ENCODE measurements around the gene CFL1.
"Not testable (repeated sequence)": the region's sequence is repeated elsewhere in the genome, so short reads cannot be mapped to it uniquely, and the experiment has no call there.

Gene CFL1

DNA sequence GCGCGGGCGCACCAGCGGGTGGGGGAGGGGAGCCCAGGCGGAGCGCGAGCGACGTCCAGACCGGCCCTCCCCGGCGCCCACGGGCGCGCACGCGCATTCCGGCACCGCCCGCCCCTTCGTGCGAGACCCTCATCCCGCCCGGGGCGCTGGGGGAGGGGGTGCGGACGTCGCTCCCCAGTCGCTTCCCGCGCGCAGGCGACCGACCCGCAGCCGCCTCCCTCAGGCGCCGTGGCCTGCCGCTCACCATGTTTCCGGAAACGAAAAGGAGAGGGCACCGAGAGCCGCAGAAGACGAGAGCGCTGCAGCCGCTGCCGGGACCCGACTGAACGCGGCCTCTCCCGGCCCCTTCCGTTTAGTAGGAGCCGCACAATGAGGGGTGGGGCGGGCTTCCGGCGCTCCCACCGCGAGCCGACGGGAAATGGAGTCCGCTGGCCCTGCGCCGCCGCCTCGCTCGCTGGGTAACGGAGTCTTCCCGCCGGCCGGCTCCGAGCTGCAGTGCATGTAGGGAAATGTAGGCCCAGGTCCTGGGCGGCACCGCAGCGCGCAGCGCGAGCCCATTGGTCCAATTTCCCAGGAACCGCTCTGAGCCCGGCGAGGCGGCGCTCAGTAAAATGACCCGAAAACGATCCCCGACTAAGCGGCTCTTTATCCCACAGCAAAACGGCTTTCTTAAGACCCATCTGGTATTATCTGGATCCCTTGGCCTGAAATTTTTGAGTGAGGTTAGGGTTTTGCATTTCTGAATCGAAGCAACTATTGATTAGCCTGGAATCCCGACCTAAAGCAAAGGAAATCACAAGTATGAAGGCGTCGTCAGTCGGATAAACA, at the start of gene CFL1:
TSS of gene CFL1 (minus strand) at position 328 of the 828 bp plus-strand sequence. CDS start at position 247, 81 bp downstream.
- peak; percentile 99 for DNase-seq (ENCODE audit: low read depth)

DNA sequence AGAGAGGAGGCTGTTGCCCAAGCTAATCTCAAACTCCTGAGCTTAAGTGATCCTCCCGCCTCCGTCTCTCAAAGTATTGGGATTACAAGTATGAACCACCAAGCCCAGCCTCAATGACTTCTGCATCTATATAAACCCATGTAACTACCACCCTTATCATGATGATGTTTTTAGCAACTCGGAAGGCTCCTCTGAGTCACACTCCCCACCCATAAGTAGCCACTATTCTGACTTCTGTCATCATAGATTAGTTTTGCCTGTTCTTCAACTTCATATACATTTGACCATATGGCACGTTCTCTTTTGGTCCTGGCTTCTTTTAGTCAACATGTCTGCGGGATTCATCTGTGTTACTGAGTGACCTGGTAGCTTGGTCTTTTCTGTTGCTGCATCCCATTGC, 48.6 kb upstream of the CFL1 start:
- DNase-seq (ENCODE audit: low read depth) = peak; percentile 48

DNA sequence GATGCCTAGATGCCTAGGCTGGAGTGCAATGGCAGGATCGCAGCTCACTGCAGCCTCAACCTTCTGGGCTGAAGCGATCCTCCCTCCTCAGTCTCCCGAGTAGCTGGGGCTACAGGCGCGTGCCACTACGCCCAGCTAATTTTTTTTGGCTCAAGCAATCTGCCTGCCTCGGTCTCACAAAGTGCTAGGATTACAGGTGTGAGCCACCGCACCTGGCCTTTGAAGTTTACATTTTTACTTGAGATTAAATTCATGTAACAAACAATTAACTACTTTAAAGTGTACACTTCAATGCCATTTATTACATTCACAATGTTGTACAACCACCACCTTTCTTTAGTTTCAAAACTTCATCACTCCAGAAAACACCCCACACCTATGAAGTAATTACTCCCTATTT, 45.7 kb upstream of the CFL1 start:
- DNase-seq (ENCODE audit: low read depth) = no peak

DNA sequence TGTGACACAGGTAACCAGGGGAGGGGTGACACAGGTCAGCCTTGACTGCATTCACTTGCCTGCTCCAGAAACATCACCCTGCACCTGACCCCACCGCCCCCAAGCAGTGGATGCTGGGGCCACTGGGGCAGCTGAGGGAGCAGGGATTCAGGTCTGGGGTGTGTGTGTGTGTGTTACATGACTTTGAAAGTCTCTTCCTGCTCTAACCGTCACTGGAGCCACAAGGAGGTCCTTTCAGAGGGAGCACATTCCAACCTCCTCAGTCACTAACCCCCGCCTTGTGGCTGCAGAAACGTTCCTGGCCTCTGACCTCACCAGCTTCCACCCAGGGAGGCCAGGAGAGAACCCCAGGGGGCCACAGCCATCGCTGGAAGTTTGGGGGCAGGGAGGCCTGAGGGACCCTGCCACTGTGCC, 45.1 kb upstream of the CFL1 start:
- DNase-seq (ENCODE audit: low read depth) = peak; percentile 97

DNA sequence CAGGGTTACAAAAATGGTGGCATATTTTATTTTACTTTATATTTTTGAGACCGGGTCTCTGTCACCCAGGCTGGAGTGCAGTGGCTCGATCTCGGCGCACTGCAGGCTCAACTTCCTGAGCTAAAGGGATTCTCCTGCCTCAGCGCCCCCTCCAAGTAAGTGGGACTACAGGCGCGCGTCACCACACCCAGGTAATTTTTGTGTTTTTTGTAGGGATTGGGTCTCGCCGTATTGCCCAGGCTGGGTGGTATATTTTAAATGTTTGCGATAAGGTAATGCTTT, 42.9 kb upstream of the CFL1 start:
- DNase-seq (ENCODE audit: low read depth) = no peak

DNA sequence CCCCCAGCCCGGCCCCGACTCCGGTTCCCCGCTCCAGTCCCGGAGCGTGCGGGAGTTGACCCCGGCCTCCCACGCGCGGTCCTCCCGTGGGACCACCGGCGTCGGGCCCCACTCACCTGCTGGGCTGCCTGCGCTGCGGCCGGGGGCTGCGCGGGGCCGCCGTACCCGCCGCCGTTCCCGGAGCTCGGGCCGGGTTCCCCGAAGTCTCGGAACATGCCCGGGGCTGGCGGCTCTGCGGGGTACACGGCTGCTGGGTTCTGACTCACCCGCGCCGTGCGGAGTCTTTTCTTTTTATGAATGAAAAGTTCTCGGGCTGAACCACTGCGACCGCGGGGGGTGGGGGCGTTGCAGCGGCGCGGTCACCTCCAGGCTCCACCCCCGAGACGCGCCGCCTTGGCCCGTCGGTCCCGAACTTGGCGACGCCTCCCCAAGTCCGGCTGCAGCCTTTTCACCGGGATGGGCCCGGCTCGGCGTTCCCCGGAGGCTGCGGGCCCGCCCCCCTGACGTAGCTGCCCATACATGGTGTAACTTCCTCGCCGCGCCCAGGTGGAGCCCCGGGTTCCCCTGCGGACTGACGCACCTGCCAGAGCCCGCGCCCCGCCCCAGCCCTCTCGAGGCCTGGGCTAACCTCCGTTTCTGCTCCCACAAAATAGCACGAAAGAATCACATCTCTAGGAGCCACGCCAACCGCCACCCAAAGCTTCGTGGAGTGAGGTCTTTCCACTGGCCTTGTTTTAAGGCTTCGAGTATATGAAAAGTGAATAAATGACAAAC, 42.3 kb upstream of the CFL1 start, which contains the start of gene FOSL1:
TSS of gene FOSL1 (minus strand) at position 264 of the 774 bp plus-strand sequence. CDS start at position 215, 49 bp downstream.
- peak; percentile 95 for DNase-seq (ENCODE audit: low read depth)

DNA sequence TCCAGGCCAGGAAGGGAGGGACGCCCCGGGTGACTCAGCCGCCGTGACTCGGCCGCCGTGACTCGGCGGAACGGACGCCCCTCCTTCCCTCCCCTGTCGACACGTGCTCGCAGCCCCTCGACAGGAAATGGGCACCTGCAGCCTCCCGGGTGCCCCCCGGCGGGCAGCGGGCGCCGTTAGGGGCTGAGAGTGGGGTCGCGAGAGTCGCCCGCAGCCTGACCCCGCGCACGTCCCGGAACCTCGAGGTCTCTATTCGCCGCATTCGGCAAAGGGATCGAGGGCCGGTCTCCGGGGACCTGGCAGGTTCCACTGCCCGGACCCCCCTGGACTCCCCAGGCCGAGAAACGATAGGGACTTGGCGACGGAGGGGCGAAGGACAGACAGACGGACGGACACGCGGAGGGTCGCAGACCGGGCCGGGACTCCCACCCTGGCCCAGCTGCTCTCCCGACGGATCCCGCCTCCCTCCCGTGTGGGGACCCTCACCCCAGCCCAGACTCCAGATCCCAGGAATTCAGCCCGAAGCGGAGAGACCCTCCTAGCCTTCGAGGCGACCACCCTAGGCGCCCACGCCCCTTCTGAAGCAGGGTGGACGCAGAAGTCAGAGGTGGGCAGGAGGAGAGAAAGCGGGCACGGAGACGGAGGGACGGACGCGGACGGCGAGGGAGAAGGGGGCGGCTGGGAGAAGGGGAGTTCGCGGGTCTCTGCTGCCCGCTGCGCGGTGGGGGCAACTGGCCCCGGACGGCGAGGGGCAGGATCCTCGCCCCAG, 41.6 kb upstream of the CFL1 start:
- peak; percentile 87 for DNase-seq (ENCODE audit: low read depth)

DNA sequence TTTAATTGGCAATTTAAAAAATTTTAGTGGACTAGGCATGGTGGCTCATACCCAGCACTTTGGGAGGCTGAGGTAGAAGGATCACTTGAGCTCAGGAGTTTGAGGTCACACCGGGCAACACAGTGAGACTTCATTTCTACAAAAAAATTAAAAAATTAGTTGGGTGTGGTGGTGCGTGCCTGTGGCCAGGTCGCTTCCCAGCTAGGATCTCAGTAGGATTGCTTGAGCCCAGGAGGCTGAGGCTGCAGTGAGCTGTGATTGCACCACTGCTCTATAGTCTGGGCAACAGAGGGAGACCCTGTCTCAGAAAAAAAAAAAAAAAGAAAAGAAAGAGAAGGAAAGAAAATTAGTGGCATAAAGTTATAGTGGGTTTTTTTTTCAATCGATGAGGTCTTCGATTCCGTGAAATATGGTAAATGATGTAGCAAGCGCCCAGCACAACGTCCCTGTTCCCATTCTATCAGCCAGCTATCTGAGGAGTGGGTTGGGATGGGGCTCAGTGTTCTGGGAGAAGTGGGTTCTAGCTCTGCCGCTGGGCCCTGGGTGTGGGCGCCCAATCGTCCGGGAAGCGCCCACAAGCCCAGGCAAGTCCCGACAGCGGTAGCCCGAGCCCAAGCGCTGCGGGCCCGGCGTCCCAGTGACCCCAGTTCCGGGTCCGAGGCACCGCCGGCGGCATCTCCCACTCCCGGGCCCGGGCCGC, 40.8 kb upstream of the CFL1 start:
- DNase-seq (ENCODE audit: low read depth) = peak; percentile 54

DNA sequence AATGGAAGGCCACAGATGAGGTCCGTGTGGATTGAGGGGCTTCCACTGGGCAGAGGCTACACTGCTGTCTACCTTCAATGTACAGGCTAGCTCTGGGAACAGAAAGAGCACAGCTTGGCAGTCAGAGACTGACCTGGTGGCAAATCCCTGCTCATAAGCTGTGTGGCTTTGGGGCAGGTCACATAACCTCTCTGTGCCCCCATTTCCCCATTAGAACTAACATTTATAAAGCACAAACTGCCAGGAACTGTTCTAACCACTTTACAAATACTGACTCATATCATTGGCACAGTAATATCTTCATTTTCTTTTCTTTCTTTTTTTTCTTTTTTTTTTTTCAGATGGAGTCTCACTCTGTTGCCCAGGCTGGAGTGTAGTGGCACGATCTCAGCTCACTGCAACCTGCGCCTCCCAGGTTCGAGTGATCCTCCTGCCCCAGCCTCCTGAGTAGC, 39.1 kb upstream of the CFL1 start:
- DNase-seq (ENCODE audit: low read depth) = no peak

DNA sequence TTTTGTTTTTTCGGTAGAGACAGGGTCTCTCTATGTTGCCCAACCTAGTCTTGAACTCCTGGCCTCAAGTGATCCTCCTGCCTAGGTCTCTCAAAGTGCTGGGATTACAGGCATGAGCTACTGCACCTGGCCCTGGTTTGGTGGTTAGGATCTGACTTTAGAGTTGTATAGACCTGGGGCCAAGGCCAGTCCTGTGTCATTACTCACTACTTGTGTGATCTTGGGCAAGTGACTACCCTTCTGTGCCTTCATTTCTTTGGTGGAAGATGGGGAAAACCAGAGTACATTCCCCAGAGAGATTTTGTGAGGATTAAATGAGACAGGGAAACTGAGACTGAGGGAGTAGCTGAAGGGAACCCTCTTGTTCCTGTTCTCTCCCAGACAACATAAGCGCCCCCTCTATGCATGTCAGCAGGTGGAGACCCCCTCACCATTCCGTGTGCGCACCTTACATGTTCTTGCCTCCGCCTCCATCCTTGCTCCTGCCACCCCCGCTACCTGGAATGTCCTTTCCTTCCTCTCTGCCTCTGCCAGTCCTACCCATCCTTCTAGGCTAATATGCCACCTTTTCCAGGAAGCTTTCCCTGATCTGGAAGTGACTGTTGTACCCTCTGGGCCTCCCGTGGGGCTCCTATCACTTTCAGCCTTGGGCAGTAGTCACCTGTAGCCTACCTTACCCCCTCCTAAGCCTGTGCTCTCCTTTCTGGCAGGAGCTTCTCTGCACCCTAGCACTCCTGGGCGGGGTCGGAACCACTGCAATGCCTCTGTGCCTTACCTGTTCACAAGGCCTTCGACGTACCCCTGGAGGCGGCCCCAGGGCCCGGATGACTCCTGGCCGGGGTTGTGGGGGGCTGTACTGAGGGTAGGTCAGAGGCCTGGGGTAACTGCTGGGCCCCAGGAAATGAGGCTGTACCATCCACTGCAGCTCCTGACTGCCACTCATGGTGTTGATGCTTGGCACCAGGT, 38.3 kb upstream of the CFL1 start:
- no peak for DNase-seq (ENCODE audit: low read depth)

DNA sequence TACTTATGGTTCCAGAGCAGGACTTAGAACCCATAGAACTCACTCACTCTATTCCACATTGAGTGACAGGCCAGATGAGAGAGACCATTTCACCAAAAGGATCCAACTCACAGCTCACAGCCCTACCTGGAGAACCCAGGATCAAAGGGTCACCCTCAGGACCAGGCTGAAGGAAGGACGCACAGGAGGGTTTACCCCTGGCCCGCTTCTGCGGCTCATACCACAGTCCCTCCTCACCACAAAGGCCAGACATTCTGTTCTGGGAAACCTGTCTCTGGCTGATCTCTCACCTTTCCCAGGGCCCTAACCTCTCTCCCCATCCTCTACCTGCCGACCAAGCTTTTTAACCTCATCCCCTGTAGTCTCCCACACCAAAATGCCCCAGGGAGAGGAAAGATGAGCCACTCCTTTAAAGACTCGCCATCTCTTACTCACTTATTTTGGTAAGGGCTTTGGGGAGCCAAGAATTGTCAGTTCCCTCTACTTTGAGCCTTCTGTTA, 37.6 kb upstream of the CFL1 start:
- no peak for DNase-seq (ENCODE audit: low read depth)

DNA sequence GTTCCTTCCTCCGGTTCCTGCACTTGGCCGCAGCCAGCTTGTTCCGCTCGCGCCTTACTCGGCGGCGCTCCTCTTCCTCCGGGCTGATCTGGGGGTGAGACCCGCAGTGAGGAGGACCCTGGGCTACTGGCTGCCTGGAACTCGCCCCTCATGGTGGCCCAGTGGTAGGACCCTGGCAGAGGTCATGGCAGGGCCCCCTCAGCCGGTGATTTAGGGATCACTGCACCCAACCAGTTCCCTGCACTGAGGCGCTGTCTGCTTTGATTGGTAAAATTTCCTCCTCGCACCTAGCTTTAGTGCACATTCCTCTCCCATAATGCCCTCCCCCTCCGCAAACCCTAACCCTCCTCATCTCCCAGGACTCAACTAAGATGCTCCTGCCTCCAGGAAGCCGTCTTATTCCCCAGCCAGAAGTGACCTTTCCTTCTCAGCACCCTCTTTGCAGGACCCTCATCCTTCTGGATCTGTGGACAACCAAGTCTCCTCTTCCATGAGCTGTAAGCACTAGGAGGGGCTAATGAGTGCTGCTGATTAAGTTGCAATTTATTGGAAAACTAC, 36.1 kb upstream of the CFL1 start:
- DNase-seq (ENCODE audit: low read depth) = no peak

DNA sequence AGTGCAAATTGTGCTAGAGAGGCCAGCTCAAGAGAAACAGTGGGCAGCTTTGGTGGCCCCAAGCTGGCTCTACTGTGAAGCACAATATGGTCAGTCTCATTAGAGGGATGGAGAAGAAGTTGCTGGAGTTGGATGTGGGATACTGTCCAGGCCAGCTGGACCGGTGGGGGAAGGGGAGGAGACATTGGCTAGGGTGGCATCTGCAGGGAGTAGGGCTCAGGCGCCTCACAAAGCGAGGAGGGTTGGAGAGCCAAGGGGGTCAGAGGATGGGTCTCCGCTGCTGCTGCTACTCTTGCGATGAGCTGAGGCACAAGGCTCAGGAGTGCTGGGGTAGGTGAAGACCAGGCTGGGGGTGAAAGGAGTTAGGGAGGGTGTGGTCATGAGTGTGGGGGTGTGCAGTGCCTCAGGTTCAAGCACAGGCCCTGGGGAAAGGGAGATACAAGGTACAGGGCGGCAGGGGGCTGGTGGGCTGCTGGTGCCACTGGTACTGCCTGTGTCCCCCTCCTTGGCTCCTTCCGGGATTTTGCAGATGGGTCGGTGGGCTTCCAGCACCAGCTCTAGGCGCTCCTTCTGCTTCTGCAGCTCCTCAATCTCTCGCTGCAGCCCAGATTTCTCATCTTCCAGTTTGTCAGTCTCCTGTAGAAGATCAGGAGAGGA, 34.8 kb upstream of the CFL1 start:
- DNase-seq (ENCODE audit: low read depth) = no peak

DNA sequence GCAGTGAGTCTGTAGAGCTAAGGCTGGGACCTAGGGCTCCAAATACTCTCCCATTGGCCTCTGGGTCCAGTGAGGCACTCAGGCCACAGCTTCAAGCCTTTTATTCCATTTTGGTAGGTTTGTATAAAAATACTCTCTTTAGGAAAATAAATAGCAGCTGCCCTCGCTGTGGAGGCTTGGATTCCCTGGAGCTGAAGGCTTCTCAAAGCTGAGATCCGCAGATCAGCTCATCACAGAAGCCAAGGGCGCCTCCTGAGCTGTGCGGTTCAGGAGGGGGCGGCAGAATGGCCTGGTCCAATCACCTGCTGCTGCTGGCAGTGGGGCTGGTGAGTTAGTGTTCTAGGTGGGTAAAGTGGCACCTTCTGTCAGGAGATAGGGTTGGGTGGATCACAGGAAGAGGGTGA, 34.2 kb upstream of the CFL1 start:
- DNase-seq (ENCODE audit: low read depth) = not testable (repeated sequence)

DNA sequence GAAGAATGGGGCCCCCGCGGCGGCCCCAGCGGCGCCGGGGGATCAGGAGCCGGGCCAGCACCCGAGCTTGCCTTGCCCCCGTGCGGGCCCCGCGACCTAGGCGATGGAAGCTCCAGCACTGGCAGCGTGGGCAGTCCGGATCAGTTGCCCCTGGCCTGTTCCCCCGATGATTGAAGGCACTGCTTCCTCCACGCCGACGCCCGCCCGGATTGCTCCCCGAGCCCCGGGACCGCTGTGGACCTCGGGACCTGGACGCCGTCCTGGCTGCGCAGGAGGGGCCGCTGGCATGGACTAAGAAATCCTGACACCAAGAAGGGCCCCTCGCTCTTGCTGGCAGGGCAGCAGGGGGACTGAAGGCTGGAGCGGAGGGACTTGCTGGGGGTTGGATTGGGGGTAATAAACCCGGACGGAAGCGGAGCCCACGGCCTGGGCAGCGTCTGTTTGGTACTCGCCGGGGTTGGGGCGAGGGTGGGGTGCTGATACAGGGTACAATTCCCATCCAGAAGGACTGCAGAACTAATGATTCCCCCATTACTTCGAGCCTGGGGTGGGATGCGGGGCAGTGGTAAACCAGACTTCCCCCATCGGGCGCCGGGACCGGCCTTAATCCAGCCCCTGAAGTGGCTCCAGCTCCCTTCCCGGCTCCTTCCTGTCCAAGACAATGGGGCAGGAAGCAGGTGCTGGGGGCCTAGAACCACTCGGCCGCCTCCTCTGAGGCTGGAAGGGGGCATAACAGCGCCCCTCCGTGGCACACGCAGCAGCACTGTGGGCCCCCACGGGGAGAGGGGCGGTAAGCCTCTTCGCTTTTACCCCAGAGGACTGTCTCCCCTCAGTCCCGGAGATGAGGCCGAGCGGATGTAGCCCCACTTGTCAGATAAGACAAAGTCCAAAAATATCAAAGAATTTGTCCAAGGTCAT, 33.5 kb upstream of the CFL1 start:
- DNase-seq (ENCODE audit: low read depth) = peak; percentile 56

DNA sequence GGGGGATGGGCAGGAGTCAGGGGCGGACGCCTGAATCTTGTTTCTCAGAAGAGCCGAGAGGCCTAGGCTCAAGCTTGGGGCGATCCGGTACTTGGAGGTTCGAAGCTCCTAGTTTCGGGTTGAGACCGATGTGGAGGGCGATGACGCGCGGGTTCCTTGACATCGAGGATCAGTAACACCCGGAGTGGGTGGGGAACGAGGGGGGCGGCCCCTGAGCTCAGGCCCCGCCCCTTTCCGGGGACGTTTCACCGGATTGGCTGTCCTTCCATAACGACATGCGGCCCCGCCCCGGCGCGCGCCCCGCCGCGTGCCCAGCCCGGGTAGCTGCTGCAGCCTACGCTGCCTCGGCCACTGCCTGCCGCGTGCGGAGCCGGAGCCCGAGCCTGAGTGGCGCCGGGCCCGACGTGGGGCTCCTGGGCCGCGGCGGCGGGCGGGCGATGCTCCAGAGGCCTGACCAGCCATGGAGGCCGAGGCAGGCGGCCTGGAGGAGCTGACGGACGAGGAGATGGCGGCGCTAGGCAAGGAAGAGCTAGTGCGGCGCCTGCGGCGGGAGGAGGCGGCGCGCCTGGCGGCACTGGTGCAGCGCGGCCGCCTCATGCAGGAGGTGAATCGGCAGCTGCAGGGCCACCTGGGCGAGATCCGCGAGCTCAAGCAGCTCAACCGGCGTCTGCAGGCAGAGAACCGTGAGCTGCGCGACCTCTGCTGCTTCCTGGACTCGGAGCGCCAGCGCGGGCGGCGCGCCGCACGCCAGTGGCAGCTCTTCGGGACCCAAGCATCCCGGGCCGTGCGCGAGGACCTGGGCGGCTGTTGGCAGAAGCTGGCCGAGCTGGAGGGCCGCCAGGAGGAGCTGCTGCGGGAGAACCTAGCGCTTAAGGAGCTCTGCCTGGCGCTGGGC, 32.6 kb upstream of the CFL1 start, which contains the start of gene CCDC85B:
TSS of gene CCDC85B (plus strand) at position 350 of the 895 bp plus-strand sequence. CDS start at position 461, 111 bp downstream.
- peak; percentile 97 for DNase-seq (ENCODE audit: low read depth)

DNA sequence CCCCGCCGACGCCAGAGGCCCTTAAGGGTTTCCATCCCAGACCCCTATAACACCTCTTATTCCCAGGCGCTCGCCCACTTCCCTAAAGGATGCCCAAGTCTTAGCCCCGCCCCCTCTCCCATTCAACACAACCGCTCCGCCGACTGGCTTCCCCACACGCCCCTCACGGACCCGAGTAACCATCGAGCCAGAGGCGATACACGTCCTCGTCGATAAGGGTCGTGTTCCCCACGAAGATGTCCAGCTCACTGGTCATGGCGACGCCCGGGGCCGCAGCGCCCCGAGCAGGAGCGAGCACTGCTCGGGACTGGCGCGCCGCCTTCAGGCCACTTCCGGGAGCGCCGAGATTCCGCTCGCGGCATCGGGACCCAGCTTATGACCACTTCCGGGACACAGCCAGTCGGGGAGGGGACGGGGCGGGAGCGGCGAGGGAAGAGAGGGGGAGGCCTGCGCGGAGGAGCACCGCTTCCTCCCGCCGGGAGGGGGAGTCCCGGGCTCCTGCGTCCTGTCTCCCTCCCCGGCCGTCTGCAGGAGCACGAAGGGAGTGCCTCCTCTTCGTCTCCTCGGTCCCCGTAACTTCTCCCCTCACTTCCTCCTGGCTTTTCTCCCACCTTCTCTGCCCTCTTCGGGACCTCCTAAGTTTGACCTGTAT, 30.3 kb upstream of the CFL1 start, which contains the start of gene FIBP:
TSS of gene FIBP (minus strand) at position 309 of the 652 bp plus-strand sequence. CDS start at position 256, 53 bp downstream.
- peak; percentile 97 for DNase-seq (ENCODE audit: low read depth)
